Breast epithelium (tissue), 3 donors: ENCODE results near the gene OLFML3.

Experiments
- CTCF ChIP-seq, 3 donors: fragments of 450-650 bp; IDR thresholded peaks; one replicate each; pipeline ENCODE4 v1.5.1; 2016 to 2017; ENCODE audit warnings: antibody characterized with exemption in 3 of 3, mild to moderate bottlenecking in 3 of 3, moderate library complexity in 3 of 3
- POLR2A ChIP-seq: fragments of 450-650 bp; IDR thresholded peaks from one replicate; pipeline ENCODE4 v1.6.1; 2016; ENCODE audit warnings: antibody characterized with exemption, mild to moderate bottlenecking, moderate library complexity

GRCh38 chr1:113945329-113945728 lies 33.9 kb upstream of the OLFML3 start:
- TF ChIP-seq CTCF (IDR thresholded peaks at IDR 0.05) (no peak), POLR2A (no peak)
